GM12878 (cell line): ENCODE measurements around the gene WDR48. TPM values are rescaled to one million over a fixed set of nuclear protein-coding genes. Genes with fewer than 3 reads are reported as not detected.

ENCODE experiments used
- ATAC-seq: fragments of 200-7000 bp; cut with Tn5 transposase; 3 replicates; pipeline ENCODE4 v1.9.1; 2020; ENCODE audit warnings: mild to moderate bottlenecking, moderate library complexity
- BruUV-seq: library from RNA; stranded (reverse); fragments of 400-500 nt; replicated peaks from 2 replicates; lab custom pipeline; 2021; lab: Mats Ljungman, UMichigan
- CTCF ChIA-PET: fragments of 300-600 bp; sonication (Branson Sonifier 250); formaldehyde crosslinking; extraction: SDS; loops from one replicate; lab custom pipeline; 2021; ENCODE audit warnings: inconsistent platforms; lab: Yijun Ruan, JAX
- POLR2A ChIA-PET: fragments of 350-600 bp; formaldehyde crosslinking; extraction: SDS; loops from one replicate; lab custom pipeline; 2021; ENCODE audit warnings: inconsistent platforms; lab: Charles Lee
- RAD21 ChIA-PET: fragments of 300-600 bp; sonication (Branson Sonifier 250); formaldehyde crosslinking; loops from one replicate; lab custom pipeline; 2023; ENCODE audit warnings: antibody characterized with exemption; ENCODE audit not compliant: unreplicated experiment; lab: Charles Lee
- SMC1A ChIA-PET: fragments of 300-600 bp; sonication (Branson Sonifier 250); formaldehyde crosslinking; loops from one replicate; lab custom pipeline; 2023; ENCODE audit not compliant: unreplicated experiment, uncharacterized antibody; lab: Charles Lee
- DNase-seq: peaks from one replicate; pipeline ENCODE4 v3.0.0-alpha.2; 2011; ENCODE audit warnings: low read depth, low spot score
- FAIRE-seq: peaks from 3 replicates; lab custom pipeline; 2011; peaks lifted over from hg19 to GRCh38; lab: Jason Lieb, UNC
- H2AFZ ChIP-seq: 2 replicates; pipeline ENCODE4 v1.6.0; 2011; ENCODE audit warnings: low read depth, low read length, control low read depth; ENCODE audit not compliant: control insufficient read depth
- H3K27ac ChIP-seq: 2 replicates; pipeline ENCODE4 v1.5.1; 2011; ENCODE audit warnings: control low read depth; ENCODE audit not compliant: control insufficient read depth, insufficient read depth
- H3K27me3 ChIP-seq, 2 experiments: replicated peaks in 1 of 2; 2 replicates each; pipeline versions ENCODE4 v1.6.0 to v1.6.1; 2011; ENCODE audit warnings: low read length in 1 of 2; ENCODE audit not compliant: control insufficient read depth in 2 of 2, insufficient read depth in 2 of 2
- H3K36me3 ChIP-seq, 2 experiments: 2 replicates each; pipeline ENCODE4 v1.5.1; 2011; ENCODE audit warnings: low read length in 1 of 2; ENCODE audit not compliant: control insufficient read depth in 2 of 2, insufficient read depth in 2 of 2
- H3K4me1 ChIP-seq: 2 replicates; pipeline ENCODE4 v1.6.1; 2011; ENCODE audit warnings: mild to moderate bottlenecking, low read length, moderate library complexity, mixed read lengths; ENCODE audit not compliant: control insufficient read depth, insufficient read depth
- H3K4me2 ChIP-seq: 2 replicates; pipeline ENCODE4 v1.6.0; 2011; ENCODE audit warnings: control low read depth; ENCODE audit not compliant: control insufficient read depth, insufficient read depth
- H3K4me3 ChIP-seq: fragments of 200-600 bp; sonication (generic); 2 replicates; pipeline ENCODE4 v1.5.1; 2016
- H3K79me2 ChIP-seq: 2 replicates; pipeline ENCODE4 v1.6.0; 2011; ENCODE audit warnings: low read length; ENCODE audit not compliant: control insufficient read depth, insufficient read depth
- H3K9ac ChIP-seq: 2 replicates; pipeline ENCODE4 v1.8.0; 2011; ENCODE audit warnings: low read length, control low read depth, mixed read lengths; ENCODE audit not compliant: control insufficient read depth, insufficient read depth
- H3K9me3 ChIP-seq: replicated peaks from 3 replicates; pipeline ENCODE4 v1.5.1; 2011; ENCODE audit warnings: mild to moderate bottlenecking, low read length; ENCODE audit not compliant: control insufficient read depth, insufficient read depth
- H4K20me1 ChIP-seq: 2 replicates; pipeline ENCODE4 v1.6.0; 2011; ENCODE audit not compliant: control insufficient read depth, insufficient read depth
- BMI1 ChIP-seq: fragments of 450-650 bp; IDR thresholded peaks from 2 replicates; pipeline ENCODE4 v1.6.1; 2016; ENCODE audit warnings: mild to moderate bottlenecking, moderate library complexity, borderline replicate concordance
- CHD1 ChIP-seq: IDR thresholded peaks from 2 replicates; pipeline ENCODE4 v1.6.1; 2012; ENCODE audit warnings: low read depth, low read length, improper control_type of control experiment
- ETV6 ChIP-seq, 2 experiments: fragments of 450-650 bp in 1 of 2; IDR thresholded peaks in 1 of 2; conservative IDR thresholded peaks in 1 of 2; 2 replicates each; pipeline ENCODE4 v1.6.1; 2014; ENCODE audit warnings: antibody characterized with exemption in 1 of 2, borderline replicate concordance in 1 of 2, low read depth in 1 of 2, mild to moderate bottlenecking in 1 of 2, moderate library complexity in 1 of 2
- GATAD2B ChIP-seq: fragments of 450-650 bp; conservative IDR thresholded peaks from 2 replicates; pipeline ENCODE4 v1.6.1; 2017; ENCODE audit warnings: low read depth, mild to moderate bottlenecking, moderate library complexity
- SPI1 ChIP-seq: IDR thresholded peaks from 2 replicates; pipeline ENCODE4 v1.6.1; 2011; ENCODE audit warnings: low read depth, mild to moderate bottlenecking, low read length, moderate library complexity, borderline replicate concordance; ENCODE audit not compliant: insufficient read depth
- ZBED1 ChIP-seq: IDR thresholded peaks from 2 replicates; pipeline ENCODE4 v1.6.1; 2016; ENCODE audit warnings: borderline replicate concordance
- WGBS: methylation state at CpG from one replicate; pipeline ENCODE4 v1.1.6; 2016; ENCODE audit warnings: low lambda C conversion rate; ENCODE audit not compliant: insufficient replicate concordance, insufficient coverage; ENCODE audit errors: missing lambda C conversion rate; 5-methylcytosine and 5-hydroxymethylcytosine counted together
- in situ Hi-C: fragments of 300-500 bp; cut with MboI; formaldehyde crosslinking; loops from 9 replicates; pipeline ENCODE4 v1.14.3; 2018; ENCODE audit warnings: mixed read lengths
- intact Hi-C: fragments of 100-400 bp; cut with micrococcal nuclease; formaldehyde crosslinking; loops from one replicate; pipeline ENCODE4 v1.14.2; 2022; ENCODE audit not compliant: unreplicated experiment
- polyA plus RNA-seq, 11 experiments: library from polyadenylated mRNA; depleted of rRNA in 4 of 11; unstranded in 6 of 11; stranded (reverse) in 5 of 11; fragments of >200 nt; fragmentation: Nextera tagmentation in 4 of 11; fragmentation: Illumina TruSeq in 1 of 11; extraction: Ambion mirVana in 4 of 11; extraction: Trizol in 1 of 11; gene quantifications; 1 replicate in 1 of 11; 2 replicates in 10 of 11; pipeline versions ENCODE4 v1.2.1 to v1.2.3, GENCODE V29; 2011 to 2016; ENCODE audit warnings: inconsistent platforms in 2 of 11, missing spikeins in 2 of 11, low read depth in 1 of 11
- total RNA-seq, 4 experiments: library from RNA; depleted of rRNA in 3 of 4; stranded (reverse); fragments of >200 nt in 3 of 4; fragmentation: Illumina TruSeq in 1 of 4; extraction: Trizol in 1 of 4; gene quantifications; 2 replicates each; pipeline versions ENCODE4 v1.2.1 to v1.2.3, GENCODE V29; 2013 to 2021
- TF ChIP-seq, protein P1 (sequence below): fragments of 450-650 bp; IDR thresholded peaks from 2 replicates; pipeline ENCODE4 v1.6.1; 2018; ENCODE audit warnings: mild to moderate bottlenecking, low read depth, moderate library complexity; ENCODE audit not compliant: partially characterized antibody

The WDR48 gene
- total and polyA plus RNA-seq, 10 of the 15 experiments (the other 5 are each of a cell fraction or from before 2014, with no cell fraction given): 16.8 to 43.8 (median 29.0) TPM

DNA sequence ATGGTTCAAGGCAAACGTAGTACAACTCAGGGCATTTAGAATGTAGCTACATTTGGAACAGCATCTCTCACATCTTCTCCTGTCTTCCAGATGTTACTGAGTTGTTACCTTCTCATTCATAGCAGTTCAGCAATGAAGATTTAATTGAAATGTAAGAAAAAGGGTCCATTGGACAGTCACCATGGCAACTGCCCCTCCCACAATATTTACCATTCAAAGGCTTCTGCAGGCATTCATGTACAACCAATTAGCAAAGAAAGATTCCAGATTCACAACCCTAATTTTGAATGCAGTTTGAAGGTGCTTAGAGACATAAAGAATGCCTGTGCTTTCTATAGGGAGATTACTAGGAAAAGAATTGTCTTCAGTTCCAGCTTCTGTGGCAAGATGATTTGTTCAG lies 22.3 kb upstream of the WDR48 start:
- Histone ChIP-seq H2AFZ (no peak overlapping the region), H3K9me3 (no peaks in the 10 kb centered on the region), H3K9ac (no peak overlapping the region), H4K20me1 (no peaks in the 10 kb centered on the region), H3K27ac (no peak overlapping the region), H3K4me2 (no peak overlapping the region), H3K4me3 (no peak overlapping the region), H3K27me3 (peaks cover 0 to 2% of the 10 kb centered on the region in 2 experiments; a peak in 1 of 4 replicates), H3K36me3 (no peaks in the 10 kb centered on the region), H3K4me1 (no peaks in the 10 kb centered on the region), H3K79me2 (no peaks in the 10 kb centered on the region)
- no peak for DNase-seq
- ChIA-PET POLR2A (interaction anchor here (1.2 kb wide), 1 partner anchor 30 kb away, joined by 4 read pairs; no protein-coding TSS in a partner anchor), SMC1A (interaction anchor here (0.7 to 7.4 kb wide), 17 partner anchors 8 to 509 kb away, joined by 3 to 145 read pairs (median 3); no protein-coding TSS in a partner anchor), RAD21 (interaction anchor here (0.9 to 6.1 kb wide), 7 partner anchors 8 to 259 kb away, joined by 3 to 96 read pairs (median 5); no protein-coding TSS in a partner anchor), CTCF (interaction anchor here (0.5 to 6.2 kb wide), 18 partner anchors 9 to 509 kb away, joined by 3 to 241 read pairs (median 6); no protein-coding TSS in a partner anchor)
- in situ Hi-C loops (no loop called here), intact Hi-C loops (no loop called here)
- 77% methylated on average over 1 of the region's 1 CpG for WGBS
- ATAC-seq: no peak
- FAIRE-seq: no peak
- TF ChIP-seq SPI1 (no peak), CHD1 (no peak), ETV6 (conservative IDR thresholded peaks at IDR 0.05 in 1 of 2, IDR thresholded peaks at IDR 0.05 in 1 of 2; ENCODE audit: borderline replicate concordance in 1 of 2, low read depth in 1 of 2) (no peak), GATAD2B (no peak), BMI1 (no peak), ZBED1 (no peak)
- TF ChIP-seq, protein P1, sequence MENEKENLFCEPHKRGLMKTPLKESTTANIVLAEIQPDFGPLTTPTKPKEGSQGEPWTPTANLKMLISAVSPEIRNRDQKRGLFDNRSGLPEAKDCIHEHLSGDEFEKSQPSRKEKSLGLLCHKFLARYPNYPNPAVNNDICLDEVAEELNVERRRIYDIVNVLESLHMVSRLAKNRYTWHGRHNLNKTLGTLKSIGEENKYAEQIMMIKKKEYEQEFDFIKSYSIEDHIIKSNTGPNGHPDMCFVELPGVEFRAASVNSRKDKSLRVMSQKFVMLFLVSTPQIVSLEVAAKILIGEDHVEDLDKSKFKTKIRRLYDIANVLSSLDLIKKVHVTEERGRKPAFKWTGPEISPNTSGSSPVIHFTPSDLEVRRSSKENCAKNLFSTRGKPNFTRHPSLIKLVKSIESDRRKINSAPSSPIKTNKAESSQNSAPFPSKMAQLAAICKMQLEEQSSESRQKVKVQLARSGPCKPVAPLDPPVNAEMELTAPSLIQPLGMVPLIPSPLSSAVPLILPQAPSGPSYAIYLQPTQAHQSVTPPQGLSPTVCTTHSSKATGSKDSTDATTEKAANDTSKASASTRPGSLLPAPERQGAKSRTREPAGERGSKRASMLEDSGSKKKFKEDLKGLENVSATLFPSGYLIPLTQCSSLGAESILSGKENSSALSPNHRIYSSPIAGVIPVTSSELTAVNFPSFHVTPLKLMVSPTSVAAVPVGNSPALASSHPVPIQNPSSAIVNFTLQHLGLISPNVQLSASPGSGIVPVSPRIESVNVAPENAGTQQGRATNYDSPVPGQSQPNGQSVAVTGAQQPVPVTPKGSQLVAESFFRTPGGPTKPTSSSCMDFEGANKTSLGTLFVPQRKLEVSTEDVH: no peak
- no TSS peak for BruUV-seq
